Measurements from ENCODE around the gene LSM4. TPM values are rescaled to one million over a fixed set of nuclear protein-coding genes. Genes with fewer than 3 reads are reported as not detected.
A peak's percentile ranks its signal among the peaks of the same experiment; 100 is the strongest.

Gene LSM4
- total and polyA plus RNA-seq, 3 donors from 2014 or later, result 196 to 241 (median 212) TPM

- peaks cover 6% of the 10 kb centered on the region for H3K4me1 ChIP-seq
- H3K9me3 ChIP-seq, result no peaks in the 10 kb centered on the region
- no peaks in the 10 kb centered on the region for H3K27me3 ChIP-seq
- no peaks in the 10 kb centered on the region for H3K36me3 ChIP-seq (ENCODE audit: low read depth, missing control alignments)
- WGBS, 2 donors, result 4 to 5% methylated on average over 13 to 16 of the region's 18 CpGs
- peak; percentile 54 for DNase-seq
- peak overlapping the region; percentile 68 to 77 for H3K27ac ChIP-seq
- TF ChIP-seq, protein P1, sequence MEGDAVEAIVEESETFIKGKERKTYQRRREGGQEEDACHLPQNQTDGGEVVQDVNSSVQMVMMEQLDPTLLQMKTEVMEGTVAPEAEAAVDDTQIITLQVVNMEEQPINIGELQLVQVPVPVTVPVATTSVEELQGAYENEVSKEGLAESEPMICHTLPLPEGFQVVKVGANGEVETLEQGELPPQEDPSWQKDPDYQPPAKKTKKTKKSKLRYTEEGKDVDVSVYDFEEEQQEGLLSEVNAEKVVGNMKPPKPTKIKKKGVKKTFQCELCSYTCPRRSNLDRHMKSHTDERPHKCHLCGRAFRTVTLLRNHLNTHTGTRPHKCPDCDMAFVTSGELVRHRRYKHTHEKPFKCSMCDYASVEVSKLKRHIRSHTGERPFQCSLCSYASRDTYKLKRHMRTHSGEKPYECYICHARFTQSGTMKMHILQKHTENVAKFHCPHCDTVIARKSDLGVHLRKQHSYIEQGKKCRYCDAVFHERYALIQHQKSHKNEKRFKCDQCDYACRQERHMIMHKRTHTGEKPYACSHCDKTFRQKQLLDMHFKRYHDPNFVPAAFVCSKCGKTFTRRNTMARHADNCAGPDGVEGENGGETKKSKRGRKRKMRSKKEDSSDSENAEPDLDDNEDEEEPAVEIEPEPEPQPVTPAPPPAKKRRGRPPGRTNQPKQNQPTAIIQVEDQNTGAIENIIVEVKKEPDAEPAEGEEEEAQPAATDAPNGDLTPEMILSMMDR (IDR thresholded peaks at IDR 0.05), result no peak
- no peak for TF ChIP-seq POLR2A (IDR thresholded peaks at IDR 0.05)
- intact Hi-C loops (cut with DNase I; ENCODE audit: low total_unique reads), result no loop called here
- peak overlapping the region; percentile 77 to 94 for H3K4me3 ChIP-seq
Observed at GRCh38 chr19:18340990-18341868, 18.4 kb upstream of the LSM4 start.

- intact Hi-C loops (cut with DNase I; ENCODE audit: low total_unique reads), result no loop called here
- H3K27me3 ChIP-seq, result no peaks in the 10 kb centered on the region
- peak within 1 kb of the TSS; percentile 77 to 94 for H3K4me3 ChIP-seq
- TF ChIP-seq POLR2A (IDR thresholded peaks at IDR 0.05), result no peak
- TF ChIP-seq, protein P1 (IDR thresholded peaks at IDR 0.05), result no peak
- DNase-seq, result peak; percentile 76
- H3K9me3 ChIP-seq, result no peaks in the 10 kb centered on the region
- no peaks in the 10 kb centered on the region for H3K36me3 ChIP-seq (ENCODE audit: low read depth, missing control alignments)
- peaks cover 6% of the 10 kb centered on the region for H3K4me1 ChIP-seq
- H3K27ac ChIP-seq, result peak within 1 kb of the TSS; percentile 68 to 77
- 3 to 5% methylated on average over 28 to 59 of the region's 69 CpGs for WGBS, 2 donors
Observed at GRCh38 chr19:18340190-18340989, 17.5 kb upstream of the LSM4 start, which contains the start of gene PGPEP1. TSS of gene PGPEP1 (plus strand) at chr19:18340598. CDS start at chr19:18340682, 84 bp downstream.

- H3K4me1 ChIP-seq, result peaks cover 6% of the 10 kb centered on the region
- WGBS, 2 donors, result 21 to 34% methylated on average over 6 of the region's 6 CpGs
- intact Hi-C loops (cut with DNase I; ENCODE audit: low total_unique reads), result no loop called here
- no peak for TF ChIP-seq POLR2A (IDR thresholded peaks at IDR 0.05)
- TF ChIP-seq, protein P1 (IDR thresholded peaks at IDR 0.05), result no peak
- no peaks in the 10 kb centered on the region for H3K9me3 ChIP-seq
- no peak for DNase-seq
- H3K4me3 ChIP-seq, result peak overlapping the region; percentile 77 to 94
- peak overlapping the region in 1 of 2 donors; percentile 29 for H3K27ac ChIP-seq
- H3K36me3 ChIP-seq (ENCODE audit: low read depth, missing control alignments), result no peaks in the 10 kb centered on the region
- H3K27me3 ChIP-seq, result no peaks in the 10 kb centered on the region
Observed at GRCh38 chr19:18339723-18340122, 16.8 kb upstream of the LSM4 start.

DNA sequence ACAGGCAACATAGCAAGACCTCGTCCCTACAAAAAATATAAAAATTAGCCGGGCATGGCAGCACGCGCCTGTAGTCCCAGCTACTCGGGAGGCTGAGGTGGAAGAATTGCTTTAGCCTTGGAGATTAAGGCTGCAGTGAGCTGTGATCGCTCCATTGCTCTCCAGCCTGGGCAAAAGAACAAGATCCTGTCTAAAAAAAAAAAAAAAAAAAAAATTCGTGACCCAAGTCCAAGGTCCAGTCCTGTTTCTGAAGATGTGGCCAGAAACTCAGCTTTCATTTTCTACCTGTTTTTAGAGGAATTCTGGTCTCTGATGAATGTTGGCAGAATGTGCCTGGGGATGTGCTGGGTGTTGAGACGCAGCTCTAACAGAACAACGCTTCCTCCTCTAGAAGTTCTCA, 15.7 kb upstream of the LSM4 start:
- 51 to 61% methylated on average over 9 of the region's 9 CpGs for WGBS, 2 donors
- no peaks in the 10 kb centered on the region for H3K36me3 ChIP-seq (ENCODE audit: low read depth, missing control alignments)
- intact Hi-C loops (cut with DNase I; ENCODE audit: low total_unique reads), result no loop called here
- H3K27ac ChIP-seq, result no peak overlapping the region
- no peaks in the 10 kb centered on the region for H3K27me3 ChIP-seq
- peaks cover 6% of the 10 kb centered on the region for H3K4me1 ChIP-seq
- no peak overlapping the region for H3K4me3 ChIP-seq
- DNase-seq, result no peak
- TF ChIP-seq, protein P1 (IDR thresholded peaks at IDR 0.05), result no peak
- TF ChIP-seq POLR2A (IDR thresholded peaks at IDR 0.05), result no peak
- no peaks in the 10 kb centered on the region for H3K9me3 ChIP-seq
